IMR-90 (cell line): Measurements from ENCODE around the gene FBXW8. TPM values are rescaled to one million over a fixed set of nuclear protein-coding genes. Genes with fewer than 3 reads are reported as not detected.
A peak's percentile ranks its signal among the peaks of the same experiment; 100 is the strongest.

ENCODE experiments used
- ATAC-seq: fragments of 200-7000 bp; cut with Tn5 transposase; 2 replicates; pipeline ENCODE4 v1.9.1; 2020; ENCODE audit warnings: low read depth, mild to moderate bottlenecking, moderate library complexity
- BruUV-seq: library from RNA; stranded (reverse); fragments of 400-500 nt; replicated peaks from 2 replicates; lab custom pipeline; 2021; lab: Mats Ljungman, UMichigan
- CTCF ChIA-PET: fragments of 300-600 bp; formaldehyde crosslinking; extraction: SDS; loops from one replicate; lab custom pipeline; 2021; ENCODE audit warnings: antibody characterized with exemption; lab: Yijun Ruan, JAX
- POLR2A ChIA-PET: fragments of 300-600 bp; sonication (Branson Sonifier 250); formaldehyde crosslinking; loops from one replicate; lab custom pipeline; 2022; ENCODE audit warnings: antibody characterized with exemption; ENCODE audit not compliant: unreplicated experiment; lab: Charles Lee
- DNase-seq: peaks from one replicate; pipeline ENCODE4 v3.0.0; 2013
- H2AFZ ChIP-seq: replicated peaks from 2 replicates; pipeline ENCODE3; 2013; ENCODE audit warnings: low read length, mild to moderate bottlenecking; ENCODE audit not compliant: poor library complexity
- H2AK5ac ChIP-seq: 2 replicates; pipeline ENCODE4 v1.6.1; 2013; ENCODE audit warnings: low read depth, low read length, inconsistent platforms
- H2AK9ac ChIP-seq: replicated peaks from 2 replicates; pipeline ENCODE3; 2013; ENCODE audit warnings: mild to moderate bottlenecking, low read depth, low read length, moderate library complexity; ENCODE audit not compliant: poor library complexity
- H2BK120ac ChIP-seq: 2 replicates; pipeline ENCODE4 v1.6.1; 2013; ENCODE audit warnings: low read depth, low read length, inconsistent platforms
- H2BK15ac ChIP-seq: 3 replicates; pipeline ENCODE4 v1.6.1; 2013; ENCODE audit warnings: low read depth, low read length, inconsistent platforms
- H2BK20ac ChIP-seq: 2 replicates; pipeline ENCODE4 v1.6.1; 2013; ENCODE audit warnings: low read depth, mild to moderate bottlenecking, inconsistent platforms, low read length, moderate library complexity
- H2BK5ac ChIP-seq: 2 replicates; pipeline ENCODE4 v1.6.1; 2013; ENCODE audit warnings: mild to moderate bottlenecking, low read depth, low read length, inconsistent platforms; ENCODE audit not compliant: poor library complexity, severe bottlenecking
- H3K14ac ChIP-seq: replicated peaks from 2 replicates; pipeline ENCODE4 v1.6.1; 2013; ENCODE audit warnings: low read depth, low read length, inconsistent platforms
- H3K18ac ChIP-seq: 2 replicates; pipeline ENCODE4 v1.6.1; 2013; ENCODE audit warnings: low read depth, low read length, control low read depth
- H3K23ac ChIP-seq: 2 replicates; pipeline ENCODE4 v1.6.1; 2013; ENCODE audit warnings: low read depth, low read length, inconsistent platforms
- H3K27ac ChIP-seq: 2 replicates; pipeline ENCODE4 v1.5.1; 2013; ENCODE audit warnings: mild to moderate bottlenecking, control low read depth, low read length; ENCODE audit not compliant: insufficient read depth
- H3K27me3 ChIP-seq: 2 replicates; pipeline ENCODE4 v1.6.1; 2013; ENCODE audit warnings: low read length; ENCODE audit not compliant: control insufficient read depth, insufficient read depth
- H3K36me3 ChIP-seq: 2 replicates; pipeline ENCODE4 v1.6.1; 2013; ENCODE audit warnings: low read length, mixed read lengths; ENCODE audit not compliant: control insufficient read depth, insufficient read depth
- H3K4ac ChIP-seq: 2 replicates; pipeline ENCODE4 v1.6.1; 2013; ENCODE audit warnings: low read depth, low read length, inconsistent platforms
- H3K4me1 ChIP-seq: 2 replicates; pipeline ENCODE4 v1.6.1; 2013; ENCODE audit warnings: low read length, mixed read lengths; ENCODE audit not compliant: control insufficient read depth, insufficient read depth
- H3K4me2 ChIP-seq: 2 replicates; pipeline ENCODE4 v1.6.1; 2013; ENCODE audit warnings: low read depth, mild to moderate bottlenecking, control low read depth, low read length, moderate library complexity
- H3K4me3 ChIP-seq: 2 replicates; pipeline ENCODE4 v1.5.1; 2013; ENCODE audit warnings: low read depth, mild to moderate bottlenecking, control low read depth, low read length, moderate library complexity; ENCODE audit not compliant: insufficient read depth
- H3K56ac ChIP-seq: 2 replicates; pipeline ENCODE4 v1.6.1; 2013; ENCODE audit warnings: low read length, inconsistent platforms; ENCODE audit not compliant: insufficient read depth; ENCODE audit errors: extremely low read depth
- H3K79me1 ChIP-seq, 2 experiments: 2 replicates each; pipeline ENCODE4 v1.6.1; 2013; ENCODE audit warnings: low read length in 2 of 2, inconsistent platforms in 1 of 2, low read depth in 1 of 2
- H3K9ac ChIP-seq: 2 replicates; pipeline ENCODE4 v1.6.1; 2013; ENCODE audit warnings: low read depth, low read length, control low read depth
- H3K9me1 ChIP-seq: 2 replicates; pipeline ENCODE4 v1.6.1; 2013; ENCODE audit warnings: low read length, inconsistent platforms; ENCODE audit not compliant: insufficient read depth
- H3K9me3 ChIP-seq: 2 replicates; pipeline ENCODE4 v1.6.1; 2013; ENCODE audit warnings: low read length; ENCODE audit not compliant: control insufficient read depth, insufficient read depth
- H4K20me1 ChIP-seq: 2 replicates; pipeline ENCODE4 v1.6.1; 2013; ENCODE audit warnings: low read length, inconsistent platforms; ENCODE audit not compliant: insufficient read depth
- H4K5ac ChIP-seq: 2 replicates; pipeline ENCODE4 v1.6.1; 2013; ENCODE audit warnings: mild to moderate bottlenecking, low read depth, low read length, control low read depth
- H4K8ac ChIP-seq, 2 experiments: 2 replicates each; pipeline ENCODE4 v1.6.1; 2013; ENCODE audit warnings: low read depth in 2 of 2, low read length in 2 of 2, control low read depth in 1 of 2, inconsistent platforms in 1 of 2
- H4K91ac ChIP-seq: 2 replicates; pipeline ENCODE4 v1.6.1; 2013; ENCODE audit warnings: low read depth, low read length, inconsistent platforms; ENCODE audit not compliant: insufficient read depth
- BHLHE40 ChIP-seq: fragments of 150-350 bp; IDR thresholded peaks from 2 replicates; pipeline ENCODE4 v1.6.1; 2016; ENCODE audit warnings: mild to moderate bottlenecking, low read depth, low read length
- CEBPB ChIP-seq: IDR thresholded peaks from 2 replicates; pipeline ENCODE4 v1.6.1; 2012; ENCODE audit warnings: low read depth, low read length, improper control_type of control experiment
- CHD1 ChIP-seq: IDR thresholded peaks from 2 replicates; pipeline ENCODE4 v1.6.1; 2012; ENCODE audit warnings: low read depth, low read length, improper control_type of control experiment
- CTCF ChIP-seq: conservative IDR thresholded peaks from 2 replicates; pipeline ENCODE4 v1.5.1; 2012; ENCODE audit warnings: mild to moderate bottlenecking, low read depth, low read length, improper control_type of control experiment
- FOS ChIP-seq: fragments of 150-350 bp; IDR thresholded peaks from 2 replicates; pipeline ENCODE4 v1.6.1; 2016; ENCODE audit warnings: low read depth, low read length
- MAZ ChIP-seq: IDR thresholded peaks from 2 replicates; pipeline ENCODE4 v1.6.1; 2012; ENCODE audit warnings: low read depth, mild to moderate bottlenecking, low read length, improper control_type of control experiment, moderate library complexity, borderline replicate concordance
- MXI1 ChIP-seq: IDR thresholded peaks from 2 replicates; pipeline ENCODE4 v1.6.1; 2012; ENCODE audit warnings: low read depth, mild to moderate bottlenecking, low read length, moderate library complexity, borderline replicate concordance
- NFE2L2 ChIP-seq: fragments of 150-350 bp; IDR thresholded peaks from 2 replicates; pipeline ENCODE4 v1.6.1; 2016; ENCODE audit warnings: low read depth, mild to moderate bottlenecking, low read length
- POLR2A ChIP-seq: IDR thresholded peaks from 2 replicates; pipeline ENCODE4 v1.6.1; 2012; ENCODE audit warnings: mild to moderate bottlenecking, low read depth, low read length
- RAD21 ChIP-seq: IDR thresholded peaks from 2 replicates; pipeline ENCODE4 v1.6.1; 2012; ENCODE audit warnings: low read length, improper control_type of control experiment
- RCOR1 ChIP-seq: IDR thresholded peaks from 2 replicates; pipeline ENCODE4 v1.6.1; 2012; ENCODE audit warnings: mild to moderate bottlenecking, low read length, improper control_type of control experiment; ENCODE audit not compliant: insufficient replicate concordance
- RFX5 ChIP-seq: IDR thresholded peaks from 2 replicates; pipeline ENCODE4 v1.8.0; 2012; ENCODE audit warnings: low read depth, mild to moderate bottlenecking, low read length, moderate library complexity
- SMC3 ChIP-seq: fragments of 150-350 bp; IDR thresholded peaks from 2 replicates; pipeline ENCODE4 v1.6.1; 2016; ENCODE audit warnings: low read depth, mild to moderate bottlenecking, antibody characterized with exemption, low read length, moderate library complexity
- USF2 ChIP-seq: fragments of 150-350 bp; IDR thresholded peaks from 2 replicates; pipeline ENCODE4 v1.6.1; 2017; ENCODE audit warnings: mild to moderate bottlenecking, antibody characterized with exemption, low read length, low read depth
- WGBS, 2 experiments: methylation state at CpG; one replicate each; pipeline versions ENCODE4 v1.1.5 to v1.1.7; 2013; ENCODE audit warnings: missing lambda C conversion rate in 2 of 2; ENCODE audit not compliant: insufficient read length in 1 of 2; ENCODE audit errors: extremely low coverage in 2 of 2; 5-methylcytosine and 5-hydroxymethylcytosine counted together
- dilution Hi-C: fragments of 300-500 bp; cut with HindIII; formaldehyde crosslinking; loops from one replicate; pipeline ENCODE4 v1.14.3; 2018; ENCODE audit warnings: low sequenced_read_pairs; ENCODE audit not compliant: unreplicated experiment
- in situ Hi-C: fragments of 300-500 bp; cut with MboI; formaldehyde crosslinking; loops from 3 replicates; pipeline ENCODE4 v1.14.3; 2019; ENCODE audit warnings: low sequenced_read_pairs, inconsistent platforms, mixed read lengths
- intact Hi-C: fragments of 100-400 bp; cut with micrococcal nuclease; formaldehyde crosslinking; loops from 2 replicates; pipeline ENCODE4 v1.10.0; 2022
- polyA plus RNA-seq, 3 experiments: library from polyadenylated mRNA; depleted of rRNA; stranded (reverse); fragments of >200 nt; gene quantifications; 2 replicates each; pipeline ENCODE4 v1.2.3, GENCODE V29; 2012; ENCODE audit warnings: low replicate concordance in 1 of 3
- total RNA-seq: library from RNA; depleted of rRNA; stranded (reverse); fragments of >200 nt; gene quantifications from 2 replicates; pipeline ENCODE4 v1.2.3, GENCODE V29; 2012
- TF ChIP-seq, protein P1 (sequence below): fragments of 150-350 bp; IDR thresholded peaks from 2 replicates; pipeline ENCODE4 v1.6.1; 2016; ENCODE audit warnings: low read depth, mild to moderate bottlenecking, low read length, moderate library complexity, borderline replicate concordance

FBXW8 gene
- total and polyA plus RNA-seq, 2 of the 4 experiments (the other 2 are of a cell fraction), result 20.3 to 25.8 TPM

DNA sequence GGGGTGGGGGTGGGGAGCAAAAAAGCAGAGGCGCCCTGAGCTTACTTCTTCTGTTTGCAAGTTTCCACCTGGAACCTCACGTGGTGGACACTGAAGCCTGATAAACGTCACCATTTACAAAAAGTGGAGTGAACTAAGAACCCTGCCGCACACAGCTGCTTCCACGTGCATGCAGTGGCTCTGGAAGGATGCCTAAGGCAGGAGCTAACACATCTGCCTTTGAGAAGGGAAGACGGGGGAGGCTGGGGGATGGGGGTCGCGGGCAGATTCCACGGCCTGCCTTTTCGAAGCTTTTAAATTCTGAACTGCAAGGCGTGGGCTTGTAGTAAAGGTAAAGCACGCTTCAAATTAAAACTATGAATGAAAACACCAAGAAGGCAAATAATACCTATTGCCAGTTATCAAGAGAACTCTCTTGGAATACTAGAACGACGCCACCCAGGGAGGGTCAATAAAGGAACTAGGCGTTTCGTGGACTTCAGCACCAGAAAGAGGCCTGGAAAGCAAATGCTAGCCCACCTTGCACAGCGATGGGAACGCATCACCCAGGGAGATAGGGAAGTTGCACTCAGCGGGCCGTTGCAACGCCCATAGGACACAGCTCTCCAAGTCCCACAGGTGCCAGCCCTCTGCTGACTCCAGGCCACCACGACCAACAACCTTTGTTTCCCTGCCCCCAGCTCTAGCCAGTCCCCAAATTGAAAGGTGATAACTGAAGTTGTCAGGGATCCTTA is 126.7 kb downstream of the FBXW8 start:
- in situ Hi-C loops, result loop anchor here (25.0 kb wide), 1 partner anchor 800 kb away; no protein-coding TSS in a partner anchor
- H2BK15ac ChIP-seq, result no peak overlapping the region
- H3K79me1 ChIP-seq, result no peaks in the 10 kb centered on the region
- ATAC-seq (no peak), DNase-seq (peak; percentile 18)
- no peak overlapping the region for H4K8ac ChIP-seq
- H4K91ac ChIP-seq, result no peak overlapping the region
- no peak overlapping the region for H2AFZ ChIP-seq
- H3K56ac ChIP-seq, result no peak overlapping the region
- H3K23ac ChIP-seq, result no peak overlapping the region
- H3K9me1 ChIP-seq, result no peaks in the 10 kb centered on the region
- H3K4me1 ChIP-seq, result peaks cover 5% of the 10 kb centered on the region; the same call in 1 of the 2 replicates
- no peak overlapping the region for H3K27ac ChIP-seq
- H3K27me3 ChIP-seq, result peaks cover 7% of the 10 kb centered on the region; the same call in 1 of the 2 replicates
- H3K36me3 ChIP-seq, result no peaks in the 10 kb centered on the region
- H2AK5ac ChIP-seq, result no peak overlapping the region
- H2AK9ac ChIP-seq, result no peak overlapping the region
- H3K14ac ChIP-seq, result no peak overlapping the region
- peaks cover 3% of the 10 kb centered on the region; the same call in 1 of the 2 replicates for H4K20me1 ChIP-seq
- no peak overlapping the region for H3K4me2 ChIP-seq
- ChIA-PET POLR2A (no interaction called here), CTCF (no interaction called here)
- H4K5ac ChIP-seq, result no peak overlapping the region
- no peak overlapping the region for H3K4ac ChIP-seq
- H2BK5ac ChIP-seq, result no peak overlapping the region
- no peaks in the 10 kb centered on the region for H3K9me3 ChIP-seq
- no peak overlapping the region for H2BK120ac ChIP-seq
- intact Hi-C loops, result no loop called here
- dilution Hi-C loops, result no loop called here
- no TSS peak for BruUV-seq
- no peak overlapping the region for H3K4me3 ChIP-seq
- H3K9ac ChIP-seq, result no peak overlapping the region
- no peak overlapping the region for H3K18ac ChIP-seq
- 58% methylated on average over 5 of the region's 22 CpGs; no CpG with 5 or more reads in 1 of the 2 experiments for WGBS, 2 experiments
- H2BK20ac ChIP-seq, result no peak overlapping the region
- no peak for TF ChIP-seq BHLHE40
- no peak for TF ChIP-seq RAD21
- no peak for TF ChIP-seq CTCF
- no peak for TF ChIP-seq CEBPB
- TF ChIP-seq NFE2L2, result no peak
- TF ChIP-seq CHD1, result no peak
- TF ChIP-seq, protein P1, sequence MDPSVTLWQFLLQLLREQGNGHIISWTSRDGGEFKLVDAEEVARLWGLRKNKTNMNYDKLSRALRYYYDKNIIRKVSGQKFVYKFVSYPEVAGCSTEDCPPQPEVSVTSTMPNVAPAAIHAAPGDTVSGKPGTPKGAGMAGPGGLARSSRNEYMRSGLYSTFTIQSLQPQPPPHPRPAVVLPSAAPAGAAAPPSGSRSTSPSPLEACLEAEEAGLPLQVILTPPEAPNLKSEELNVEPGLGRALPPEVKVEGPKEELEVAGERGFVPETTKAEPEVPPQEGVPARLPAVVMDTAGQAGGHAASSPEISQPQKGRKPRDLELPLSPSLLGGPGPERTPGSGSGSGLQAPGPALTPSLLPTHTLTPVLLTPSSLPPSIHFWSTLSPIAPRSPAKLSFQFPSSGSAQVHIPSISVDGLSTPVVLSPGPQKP, result no peak
- no peak for TF ChIP-seq RCOR1
- TF ChIP-seq USF2, result no peak
- TF ChIP-seq RFX5, result no peak
- no peak for TF ChIP-seq POLR2A
- TF ChIP-seq FOS, result no peak
- no peak for TF ChIP-seq MAZ
- no peak for TF ChIP-seq MXI1
- TF ChIP-seq SMC3, result no peak
